ENCODE data around the gene KRT32.
"Not testable (repeated sequence)": the region's sequence is repeated elsewhere in the genome, so short reads cannot be mapped to it uniquely, and the experiment has no call there.

DNA sequence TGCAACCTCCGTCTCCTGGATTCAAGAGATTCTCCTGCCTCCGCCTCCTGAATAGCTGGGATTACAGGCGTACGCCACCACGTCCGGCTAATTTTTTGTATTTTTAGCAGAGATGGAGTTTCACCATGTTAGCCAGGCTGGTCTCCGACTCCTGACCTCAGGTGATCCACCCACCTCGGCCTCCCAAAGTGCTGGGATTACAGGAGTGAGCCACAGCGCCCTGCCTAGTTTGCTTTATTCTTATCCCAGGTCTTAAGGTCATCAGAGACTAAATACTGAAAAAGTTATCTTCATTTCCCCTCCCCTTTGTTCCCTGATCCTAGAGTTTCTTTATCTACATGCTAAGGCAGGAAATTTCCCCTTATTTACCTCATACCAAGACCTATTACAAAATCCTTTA, 36.8 kb downstream of the KRT32 start:
- TF ChIP-seq, protein P1, sequence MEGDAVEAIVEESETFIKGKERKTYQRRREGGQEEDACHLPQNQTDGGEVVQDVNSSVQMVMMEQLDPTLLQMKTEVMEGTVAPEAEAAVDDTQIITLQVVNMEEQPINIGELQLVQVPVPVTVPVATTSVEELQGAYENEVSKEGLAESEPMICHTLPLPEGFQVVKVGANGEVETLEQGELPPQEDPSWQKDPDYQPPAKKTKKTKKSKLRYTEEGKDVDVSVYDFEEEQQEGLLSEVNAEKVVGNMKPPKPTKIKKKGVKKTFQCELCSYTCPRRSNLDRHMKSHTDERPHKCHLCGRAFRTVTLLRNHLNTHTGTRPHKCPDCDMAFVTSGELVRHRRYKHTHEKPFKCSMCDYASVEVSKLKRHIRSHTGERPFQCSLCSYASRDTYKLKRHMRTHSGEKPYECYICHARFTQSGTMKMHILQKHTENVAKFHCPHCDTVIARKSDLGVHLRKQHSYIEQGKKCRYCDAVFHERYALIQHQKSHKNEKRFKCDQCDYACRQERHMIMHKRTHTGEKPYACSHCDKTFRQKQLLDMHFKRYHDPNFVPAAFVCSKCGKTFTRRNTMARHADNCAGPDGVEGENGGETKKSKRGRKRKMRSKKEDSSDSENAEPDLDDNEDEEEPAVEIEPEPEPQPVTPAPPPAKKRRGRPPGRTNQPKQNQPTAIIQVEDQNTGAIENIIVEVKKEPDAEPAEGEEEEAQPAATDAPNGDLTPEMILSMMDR (IDR thresholded peaks at IDR 0.05): not testable (repeated sequence)
- not testable (repeated sequence) for TF ChIP-seq POLR2A (IDR thresholded peaks at IDR 0.05)

Measured in esophagus squamous epithelium (tissue), 4 donors.